Measurements from ENCODE around the gene ADGRG1. TPM values are rescaled to one million over a fixed set of nuclear protein-coding genes. Genes with fewer than 3 reads are reported as not detected.
A peak's percentile ranks its signal among the peaks of the same experiment; 100 is the strongest.

The ADGRG1 gene
- total and polyA plus RNA-seq, 7 donors, result 5.0 to 36.3 (median 7.7) TPM

DNA sequence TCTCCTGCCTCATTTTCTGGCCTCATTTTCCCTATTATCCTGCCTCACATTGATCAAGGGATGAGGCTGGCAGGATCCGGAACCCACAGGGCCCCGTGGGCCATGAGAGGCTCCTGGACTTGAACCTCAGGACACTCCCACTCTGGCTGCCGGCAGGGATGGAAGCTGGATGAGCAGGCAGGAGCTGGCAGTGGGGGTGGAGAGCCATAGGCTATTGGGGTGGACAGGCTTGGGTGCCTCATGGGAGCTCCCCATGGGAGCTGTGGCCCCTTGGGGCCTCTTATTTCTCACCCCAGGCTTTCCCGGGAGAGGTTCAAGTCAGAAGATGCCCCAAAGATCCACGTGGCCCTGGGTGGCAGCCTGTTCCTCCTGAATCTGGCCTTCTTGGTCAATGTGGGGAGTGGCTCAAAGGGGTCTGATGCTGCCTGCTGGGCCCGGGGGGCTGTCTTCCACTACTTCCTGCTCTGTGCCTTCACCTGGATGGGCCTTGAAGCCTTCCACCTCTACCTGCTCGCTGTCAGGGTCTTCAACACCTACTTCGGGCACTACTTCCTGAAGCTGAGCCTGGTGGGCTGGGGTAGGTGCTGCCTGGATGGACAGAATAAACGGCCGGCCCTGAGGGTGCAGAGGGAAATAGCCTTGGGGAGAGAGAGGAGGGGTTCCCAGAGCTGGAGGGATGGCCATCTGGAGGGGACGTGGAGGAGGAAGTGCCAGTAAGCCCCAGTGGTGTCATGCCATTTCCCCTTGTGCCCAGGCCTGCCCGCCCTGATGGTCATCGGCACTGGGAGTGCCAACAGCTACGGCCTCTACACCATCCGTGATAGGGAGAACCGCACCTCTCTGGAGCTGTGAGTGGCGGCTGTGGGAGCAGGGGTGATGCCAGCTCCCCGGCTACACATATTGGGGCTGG is 55.5 kb downstream of the ADGRG1 start:
- peak; percentile 52 for DNase-seq
- H3K36me3 ChIP-seq, result no peaks in the 10 kb centered on the region
- no peaks in the 10 kb centered on the region for H3K9me3 ChIP-seq
- 88 to 90% methylated on average over 18 of the region's 18 CpGs for WGBS, 2 donors
- intact Hi-C loops (cut with DNase I), result no loop called here
- no peak overlapping the region for H3K27ac ChIP-seq
- H3K4me3 ChIP-seq, result no peak overlapping the region
- H3K4me1 ChIP-seq, result no peaks in the 10 kb centered on the region
- TF ChIP-seq POLR2A (IDR thresholded peaks at IDR 0.05), result no peak
- TF ChIP-seq, protein P1, sequence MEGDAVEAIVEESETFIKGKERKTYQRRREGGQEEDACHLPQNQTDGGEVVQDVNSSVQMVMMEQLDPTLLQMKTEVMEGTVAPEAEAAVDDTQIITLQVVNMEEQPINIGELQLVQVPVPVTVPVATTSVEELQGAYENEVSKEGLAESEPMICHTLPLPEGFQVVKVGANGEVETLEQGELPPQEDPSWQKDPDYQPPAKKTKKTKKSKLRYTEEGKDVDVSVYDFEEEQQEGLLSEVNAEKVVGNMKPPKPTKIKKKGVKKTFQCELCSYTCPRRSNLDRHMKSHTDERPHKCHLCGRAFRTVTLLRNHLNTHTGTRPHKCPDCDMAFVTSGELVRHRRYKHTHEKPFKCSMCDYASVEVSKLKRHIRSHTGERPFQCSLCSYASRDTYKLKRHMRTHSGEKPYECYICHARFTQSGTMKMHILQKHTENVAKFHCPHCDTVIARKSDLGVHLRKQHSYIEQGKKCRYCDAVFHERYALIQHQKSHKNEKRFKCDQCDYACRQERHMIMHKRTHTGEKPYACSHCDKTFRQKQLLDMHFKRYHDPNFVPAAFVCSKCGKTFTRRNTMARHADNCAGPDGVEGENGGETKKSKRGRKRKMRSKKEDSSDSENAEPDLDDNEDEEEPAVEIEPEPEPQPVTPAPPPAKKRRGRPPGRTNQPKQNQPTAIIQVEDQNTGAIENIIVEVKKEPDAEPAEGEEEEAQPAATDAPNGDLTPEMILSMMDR (IDR thresholded peaks at IDR 0.05), result no peak
- TF ChIP-seq POLR2AphosphoS5 (IDR thresholded peaks at IDR 0.05), result no peak
- no peak for TF ChIP-seq EP300 (IDR thresholded peaks at IDR 0.05)
- peaks cover 0 to 4% (median 0%) of the 10 kb centered on the region in 3 donors for H3K27me3 ChIP-seq

DNA sequence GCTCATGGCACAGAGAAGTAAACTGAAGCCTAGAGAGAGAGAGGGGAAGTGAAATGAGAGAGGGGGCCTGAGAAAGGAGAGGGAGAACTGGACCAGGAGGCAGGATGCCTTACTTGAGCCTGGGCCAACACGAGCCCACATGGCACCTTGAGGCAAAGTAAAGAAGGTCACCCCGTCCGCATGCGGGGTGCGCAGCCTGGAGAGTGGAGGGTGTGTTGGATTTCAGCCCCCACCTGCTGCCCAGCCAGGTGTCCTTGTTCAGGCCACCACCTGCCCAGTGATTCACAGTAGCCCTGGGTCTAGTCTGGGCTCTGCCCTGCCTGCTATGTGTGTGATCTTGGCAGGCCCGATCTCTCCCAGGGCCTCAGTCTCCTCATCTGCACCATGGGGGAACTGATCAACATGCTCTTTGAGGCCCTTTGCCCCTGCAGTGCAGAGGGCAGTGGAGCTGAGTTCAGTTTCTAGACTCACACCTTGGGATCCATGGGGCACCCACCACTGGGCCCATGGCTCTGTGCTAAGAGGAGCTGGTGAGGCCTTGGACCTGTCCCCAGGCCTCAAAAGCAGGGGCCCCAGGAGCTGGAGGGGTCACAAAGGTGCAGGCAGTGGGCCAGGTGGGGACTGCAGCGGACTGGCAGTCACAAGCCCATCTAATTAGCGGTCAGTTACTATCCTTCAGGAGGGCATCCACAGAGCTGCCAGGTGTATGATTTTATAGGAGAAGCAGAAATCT is 56.4 kb downstream of the ADGRG1 start:
- intact Hi-C loops (cut with DNase I), result no loop called here
- Histone ChIP-seq H3K9me3 (no peaks in the 10 kb centered on the region), H3K36me3 (no peaks in the 10 kb centered on the region), H3K27ac (no peak overlapping the region), H3K27me3 (peaks cover 0 to 12% (median 0%) of the 10 kb centered on the region in 3 donors), H3K4me3 (no peak overlapping the region), H3K4me1 (no peaks in the 10 kb centered on the region)
- DNase-seq, result peak; percentile 38
- no peak for TF ChIP-seq POLR2AphosphoS5 (IDR thresholded peaks at IDR 0.05)
- TF ChIP-seq POLR2A (IDR thresholded peaks at IDR 0.05), result no peak
- TF ChIP-seq EP300 (IDR thresholded peaks at IDR 0.05), result no peak
- TF ChIP-seq, protein P1 (IDR thresholded peaks at IDR 0.05), result no peak
- 95 to 96% methylated on average over 8 of the region's 8 CpGs for WGBS, 2 donors

DNA sequence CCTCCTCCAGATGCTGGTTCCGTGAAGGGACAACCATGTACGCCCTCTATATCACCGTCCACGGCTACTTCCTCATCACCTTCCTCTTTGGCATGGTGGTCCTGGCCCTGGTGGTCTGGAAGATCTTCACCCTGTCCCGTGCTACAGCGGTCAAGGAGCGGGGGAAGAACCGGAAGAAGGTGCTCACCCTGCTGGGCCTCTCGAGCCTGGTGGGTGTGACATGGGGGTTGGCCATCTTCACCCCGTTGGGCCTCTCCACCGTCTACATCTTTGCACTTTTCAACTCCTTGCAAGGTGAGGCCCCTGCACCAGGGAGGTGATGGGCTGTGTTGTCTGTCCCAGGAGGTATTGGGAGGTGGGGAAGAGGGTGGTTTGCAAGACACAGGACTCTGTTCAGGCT is 57.2 kb downstream of the ADGRG1 start:
- Histone ChIP-seq H3K4me1 (no peaks in the 10 kb centered on the region), H3K27ac (no peak overlapping the region), H3K36me3 (no peaks in the 10 kb centered on the region), H3K4me3 (no peak overlapping the region), H3K9me3 (no peaks in the 10 kb centered on the region), H3K27me3 (peaks cover 0 to 19% (median 0%) of the 10 kb centered on the region in 3 donors)
- intact Hi-C loops (cut with DNase I), result no loop called here
- peak; percentile 55 for DNase-seq
- WGBS, 2 donors, result 87 to 89% methylated on average over 11 of the region's 11 CpGs
- TF ChIP-seq POLR2AphosphoS5 (IDR thresholded peaks at IDR 0.05), result no peak
- no peak for TF ChIP-seq EP300 (IDR thresholded peaks at IDR 0.05)
- TF ChIP-seq POLR2A (IDR thresholded peaks at IDR 0.05), result no peak
- TF ChIP-seq, protein P1 (IDR thresholded peaks at IDR 0.05), result no peak

DNA sequence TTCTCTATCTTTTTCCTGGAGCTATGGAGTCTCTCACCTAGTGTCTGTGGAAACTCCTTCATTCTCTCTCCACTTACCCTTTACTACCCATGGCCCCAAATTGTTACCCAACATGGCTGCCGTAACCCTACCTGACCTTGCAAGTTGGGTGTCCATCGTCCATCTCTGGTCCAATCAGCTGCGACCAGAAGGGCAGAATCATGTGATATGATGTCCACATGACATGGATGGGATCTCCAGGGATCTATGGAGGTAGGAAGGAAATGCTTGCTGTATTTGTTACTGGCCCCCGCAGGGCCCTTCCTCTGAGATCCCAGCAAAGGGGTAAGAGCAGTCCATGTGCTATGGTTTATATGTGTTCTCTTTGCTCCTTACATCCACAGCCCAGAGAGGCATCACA is 58.1 kb downstream of the ADGRG1 start:
- H3K4me1 ChIP-seq, result no peaks in the 10 kb centered on the region
- peaks cover 0 to 25% (median 0%) of the 10 kb centered on the region in 3 donors for H3K27me3 ChIP-seq
- no peaks in the 10 kb centered on the region for H3K36me3 ChIP-seq
- no peak overlapping the region for H3K27ac ChIP-seq
- intact Hi-C loops (cut with DNase I), result no loop called here
- WGBS, 2 donors, result 91 to 92% methylated on average over 4 of the region's 4 CpGs
- TF ChIP-seq POLR2AphosphoS5 (IDR thresholded peaks at IDR 0.05), result no peak
- TF ChIP-seq POLR2A (IDR thresholded peaks at IDR 0.05), result no peak
- TF ChIP-seq, protein P1 (IDR thresholded peaks at IDR 0.05), result no peak
- no peak for TF ChIP-seq EP300 (IDR thresholded peaks at IDR 0.05)
- no peak for DNase-seq
- H3K4me3 ChIP-seq, result no peak overlapping the region
- H3K9me3 ChIP-seq, result no peaks in the 10 kb centered on the region
